HUES48 (cell line): ENCODE data around the gene RPL4.
"Not testable (repeated sequence)": the region's sequence is repeated elsewhere in the genome, so short reads cannot be mapped to it uniquely, and the experiment has no call there.

Source experiments
- H3K27ac ChIP-seq: one replicate; pipeline ENCODE4 v1.7.0; 2013; ENCODE audit warnings: low read depth, low read length, inconsistent platforms
- H3K27me3 ChIP-seq: 2 replicates; pipeline ENCODE4 v1.6.1; 2013; ENCODE audit warnings: mild to moderate bottlenecking, low read length; ENCODE audit not compliant: control insufficient read depth, insufficient read depth
- H3K36me3 ChIP-seq: 2 replicates; pipeline ENCODE4 v1.6.1; 2013; ENCODE audit warnings: low read length; ENCODE audit not compliant: control insufficient read depth, insufficient read depth
- H3K4me1 ChIP-seq: 2 replicates; pipeline ENCODE4 v1.6.1; 2013; ENCODE audit warnings: mild to moderate bottlenecking, low read length; ENCODE audit not compliant: control insufficient read depth, insufficient read depth
- H3K4me3 ChIP-seq: 2 replicates; pipeline ENCODE4 v1.5.1; 2013; ENCODE audit warnings: mild to moderate bottlenecking, low read depth, low read length
- H3K9ac ChIP-seq: 2 replicates; pipeline ENCODE4 v1.6.1; 2013; ENCODE audit warnings: mild to moderate bottlenecking, low read depth, low read length, moderate library complexity
- H3K9me3 ChIP-seq: 2 replicates; pipeline ENCODE4 v1.6.1; 2013; ENCODE audit warnings: low read length; ENCODE audit not compliant: control insufficient read depth, insufficient read depth

RPL4 gene

DNA sequence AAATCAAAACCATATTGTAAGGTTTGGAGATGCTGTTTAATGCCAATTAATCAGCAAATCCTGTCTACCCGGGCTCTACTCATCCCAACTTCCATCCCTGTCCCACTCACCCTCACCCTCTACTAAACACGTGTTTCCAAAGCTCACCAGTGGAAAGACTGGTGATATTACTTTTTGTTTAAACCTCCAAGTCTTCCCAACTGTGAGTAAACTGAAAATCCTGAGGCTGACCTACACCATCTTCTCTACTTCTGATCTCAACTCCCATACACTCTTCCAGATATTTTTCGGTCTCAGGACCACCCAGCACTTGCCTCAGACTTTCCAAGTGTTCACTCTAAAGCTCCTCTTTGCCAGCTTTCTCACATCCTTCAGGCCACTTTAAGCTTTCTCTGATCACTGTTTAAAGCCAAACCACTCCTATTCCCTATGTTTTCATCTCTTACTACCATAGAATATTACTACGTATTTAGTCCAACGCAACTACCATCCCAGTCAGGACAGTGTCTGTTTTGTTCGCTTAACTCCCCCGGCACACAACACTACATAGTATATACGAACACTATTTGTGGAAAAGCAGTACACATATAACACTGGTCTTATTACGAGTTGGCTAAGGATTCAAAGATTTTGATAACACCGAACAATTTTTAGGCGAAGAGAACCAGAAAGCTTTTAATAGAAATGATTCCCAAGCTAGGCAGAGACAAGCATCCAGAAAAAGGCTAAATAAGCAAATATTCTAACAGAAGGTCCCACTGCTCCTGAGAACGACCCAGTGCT is 684 bp downstream of the RPL4 start:
- Histone ChIP-seq H3K4me1 (peaks cover 12% of the 10 kb centered on the region; the same call in 1 of the 2 replicates), H3K9me3 (no peaks in the 10 kb centered on the region), H3K9ac (peak overlapping the region; percentile 99), H3K27ac (peak overlapping the region; percentile 92), H3K36me3 (peaks cover 55% of the 10 kb centered on the region), H3K4me3 (peak overlapping the region; percentile 98), H3K27me3 (no peaks in the 10 kb centered on the region)

DNA sequence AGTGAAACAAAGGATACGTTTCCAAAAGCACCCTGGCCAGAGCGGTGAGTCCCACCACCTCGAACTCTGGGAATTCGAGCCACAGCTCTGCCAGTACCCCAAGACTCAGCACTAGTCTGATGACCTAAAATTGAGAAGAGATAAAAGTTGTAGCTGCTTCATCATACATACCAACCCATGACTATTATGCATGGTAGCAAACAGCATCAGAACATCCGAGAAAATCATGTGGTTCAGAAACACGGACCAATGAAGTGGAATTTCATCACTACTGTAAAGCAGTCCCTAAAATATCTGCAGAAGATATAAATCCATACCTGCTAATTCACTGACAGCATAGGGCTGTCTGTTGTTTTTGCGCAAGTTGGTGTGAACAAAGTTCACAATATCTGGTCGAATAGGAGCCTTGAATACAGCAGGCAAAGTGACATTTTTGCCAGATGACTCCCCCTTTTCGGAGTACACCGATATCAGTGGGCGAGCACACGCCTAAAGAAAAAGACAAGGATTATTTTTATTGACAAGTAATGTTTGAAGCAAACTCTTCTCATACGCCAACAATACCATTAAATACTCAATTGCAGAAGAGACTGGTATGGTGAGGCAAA is 1.5 kb downstream of the RPL4 start:
- Histone ChIP-seq H3K4me1 (peaks cover 12% of the 10 kb centered on the region; the same call in 1 of the 2 replicates), H3K9ac (peak overlapping the region; percentile 99), H3K4me3 (peak overlapping the region; percentile 98), H3K36me3 (peaks cover 60% of the 10 kb centered on the region), H3K27ac (peak overlapping the region; percentile 92)
- not testable (repeated sequence) for H3K27me3 ChIP-seq, H3K9me3 ChIP-seq

DNA sequence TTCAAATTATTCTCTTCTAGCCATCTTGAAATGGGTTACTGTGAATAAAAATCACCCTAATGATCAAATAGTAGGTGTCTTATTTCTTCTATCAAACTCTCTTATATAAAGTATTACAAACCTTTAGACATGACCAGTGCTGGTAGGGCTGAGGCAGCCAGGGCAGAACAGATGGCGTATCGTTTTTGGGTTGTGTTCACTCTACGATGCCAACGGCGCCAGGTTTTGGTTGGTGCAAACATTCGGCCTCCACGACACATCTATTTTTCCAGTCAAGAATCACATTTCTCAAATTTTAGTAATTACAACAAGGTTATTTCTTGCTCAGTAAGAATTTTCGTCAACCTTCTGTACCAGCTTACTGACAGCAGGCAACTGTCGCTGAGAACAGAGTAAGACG is 2.2 kb downstream of the RPL4 start:
- no peaks in the 10 kb centered on the region for H3K9me3 ChIP-seq
- H3K27ac ChIP-seq, result peak overlapping the region; percentile 92
- H3K4me3 ChIP-seq, result peak overlapping the region; percentile 98
- peaks cover 12% of the 10 kb centered on the region; the same call in 1 of the 2 replicates for H3K4me1 ChIP-seq
- peaks cover 61% of the 10 kb centered on the region for H3K36me3 ChIP-seq
- H3K9ac ChIP-seq, result peak overlapping the region; percentile 99
- H3K27me3 ChIP-seq, result no peaks in the 10 kb centered on the region

DNA sequence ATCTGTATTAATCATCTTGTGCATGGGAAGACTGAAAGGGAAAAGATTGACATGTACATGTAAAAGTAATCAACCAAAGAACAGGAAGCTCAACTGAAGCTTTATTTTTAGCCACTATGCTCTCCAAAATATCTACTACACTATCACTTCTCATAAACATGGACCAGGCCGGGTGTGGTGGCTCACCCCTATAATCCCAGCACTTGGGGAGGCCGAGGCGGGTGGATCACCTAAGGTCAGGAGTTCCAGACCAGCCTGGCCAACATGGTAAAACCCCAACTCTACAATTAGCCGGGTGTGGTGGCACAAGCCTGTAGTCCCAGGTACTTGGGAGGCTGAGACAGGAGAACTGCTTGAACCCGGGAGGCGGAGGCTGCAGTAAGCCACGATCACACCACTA is 4.3 kb downstream of the RPL4 start:
- H3K27ac ChIP-seq, H3K9me3 ChIP-seq, H3K9ac ChIP-seq, H3K4me1 ChIP-seq, H3K4me3 ChIP-seq, H3K27me3 ChIP-seq: not testable (repeated sequence)
- H3K36me3 ChIP-seq, result peaks cover 66% of the 10 kb centered on the region

DNA sequence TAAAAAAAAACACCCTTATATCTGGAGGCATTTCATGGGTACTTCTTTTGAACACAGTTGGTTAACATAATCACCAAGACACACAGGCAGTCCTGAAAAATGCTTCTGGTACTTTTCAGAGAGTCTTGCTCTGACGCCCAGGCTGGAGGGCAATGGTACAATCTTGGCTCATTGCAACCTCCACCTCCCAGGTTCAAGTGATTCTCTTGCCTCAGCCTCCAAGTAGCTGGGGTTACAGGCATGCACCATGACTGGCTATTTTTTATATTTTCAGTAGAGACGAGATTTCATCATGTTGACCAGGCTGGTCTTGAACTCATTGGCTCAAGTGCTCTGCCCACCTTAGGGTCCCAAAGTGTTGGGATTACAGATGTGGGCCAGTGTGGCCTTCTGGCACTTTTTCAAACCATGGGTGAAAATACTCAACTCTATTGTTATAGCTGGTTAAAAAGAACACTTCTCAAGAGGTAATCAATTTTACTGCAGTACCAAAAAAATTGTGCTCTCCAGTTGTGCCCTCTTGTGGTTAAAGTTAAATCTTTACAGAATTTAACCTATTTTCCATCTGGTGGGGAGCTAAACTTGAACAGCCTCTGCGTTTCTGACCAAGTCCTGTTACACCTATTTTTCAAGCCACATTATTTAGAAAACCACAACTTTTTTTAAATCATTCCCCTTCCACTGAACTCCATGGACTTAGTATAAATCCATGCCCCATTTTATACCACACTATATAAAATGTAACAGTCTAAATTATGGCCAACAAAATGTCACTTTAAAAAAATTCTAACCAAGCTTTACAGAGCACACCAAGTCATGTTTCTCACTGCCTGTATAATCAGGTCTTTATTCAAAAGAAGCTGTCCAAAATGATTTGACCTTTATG is 5.9 kb downstream of the RPL4 start:
- Histone ChIP-seq H3K27ac (peak overlapping the region; percentile 96), H3K4me3 (no peak overlapping the region), H3K27me3 (no peaks in the 10 kb centered on the region), H3K4me1 (peaks cover 8% of the 10 kb centered on the region; the same call in 1 of the 2 replicates), H3K9ac (no peak overlapping the region), H3K9me3 (no peaks in the 10 kb centered on the region), H3K36me3 (peaks cover 78% of the 10 kb centered on the region)

DNA sequence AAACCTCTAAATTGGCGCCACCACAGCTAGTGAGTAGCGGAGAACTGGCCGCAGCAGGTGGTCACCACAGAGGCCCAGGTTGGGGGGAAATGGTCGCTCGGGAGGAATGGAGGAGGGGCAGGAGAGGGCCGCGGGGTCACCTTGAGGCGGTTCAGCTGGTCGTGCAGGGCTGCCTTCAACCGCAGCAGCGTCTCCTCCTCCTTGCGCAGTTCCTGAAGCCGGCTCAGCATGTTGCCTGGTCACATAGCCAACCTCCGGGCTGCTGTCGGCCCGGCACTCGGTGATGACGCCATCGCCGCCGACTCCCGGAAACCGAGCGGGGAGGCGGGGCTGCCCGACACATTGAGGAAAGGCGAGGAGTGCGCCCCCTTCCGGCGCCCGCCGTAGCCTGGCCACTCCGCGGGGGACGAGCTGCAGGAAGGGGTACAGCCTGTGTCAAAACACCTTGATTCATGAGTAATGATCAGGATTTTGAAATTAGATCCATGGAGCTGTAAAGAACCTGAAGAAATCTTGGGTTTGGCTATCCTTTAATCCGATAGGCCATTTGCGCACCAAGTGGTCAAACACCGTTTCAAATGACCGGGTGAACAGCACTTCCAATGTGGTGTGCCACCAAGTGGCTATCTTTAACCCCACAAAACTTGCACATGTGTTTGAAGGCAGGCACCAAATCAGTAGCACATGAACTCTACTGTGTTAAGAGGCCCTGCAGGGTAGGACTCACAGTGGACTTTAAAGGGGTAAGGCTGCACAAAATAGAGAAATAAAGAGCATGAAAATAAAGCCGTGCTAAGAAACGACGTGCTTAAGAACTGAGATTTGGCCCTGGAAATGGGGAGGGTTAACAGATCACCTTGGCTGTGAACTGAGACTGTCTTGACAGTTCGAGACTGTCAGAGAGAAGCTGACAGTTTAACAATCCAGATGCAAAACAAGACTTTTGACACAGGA is 6.9 kb downstream of the RPL4 start, which contains the start of gene SNAPC5:
Gene SNAPC5, minus strand, starts transcription at position 261 of the 954 bp plus-strand sequence. Its CDS starts 31 bp downstream, at position 230.
- H3K27me3 ChIP-seq, result no peaks in the 10 kb centered on the region
- peak within 1 kb of the TSS; percentile 73 for H3K4me3 ChIP-seq
- peaks cover 4% of the 10 kb centered on the region; the same call in 1 of the 2 replicates for H3K4me1 ChIP-seq
- H3K9me3 ChIP-seq, result no peaks in the 10 kb centered on the region
- peak within 1 kb of the TSS; percentile 96 for H3K27ac ChIP-seq
- peak within 1 kb of the TSS; percentile 91 for H3K9ac ChIP-seq
- peaks cover 78% of the 10 kb centered on the region for H3K36me3 ChIP-seq

DNA sequence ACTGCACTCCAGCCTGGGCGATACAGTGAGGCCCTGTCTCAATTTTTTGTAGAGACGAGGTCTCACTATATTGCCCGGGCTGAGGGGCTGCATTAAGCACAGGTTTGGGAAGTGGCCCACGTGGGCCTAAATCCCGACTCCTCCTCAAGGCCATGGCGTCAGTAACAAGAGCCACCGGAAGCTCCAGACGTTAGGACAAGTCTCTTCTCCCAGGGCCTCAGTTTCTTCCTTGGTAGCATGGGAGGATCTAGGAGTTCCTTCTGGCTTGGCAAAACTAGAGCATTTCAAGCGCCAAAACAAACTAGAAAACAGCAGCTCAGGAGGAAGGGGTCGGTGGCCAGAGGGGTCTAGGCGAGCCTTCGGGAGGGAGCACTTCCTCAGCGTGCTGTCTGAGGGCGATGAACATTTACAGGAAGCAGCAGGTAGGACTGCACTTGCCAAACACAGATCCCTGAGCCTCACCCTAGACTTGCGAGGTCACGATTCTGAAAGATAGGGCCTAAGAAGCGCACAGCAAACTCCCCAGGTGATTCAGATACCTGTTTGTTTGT is 7.6 kb downstream of the RPL4 start:
- Histone ChIP-seq H3K36me3 (peaks cover 77% of the 10 kb centered on the region), H3K27me3 (no peaks in the 10 kb centered on the region), H3K27ac (peak overlapping the region; percentile 96), H3K9me3 (no peaks in the 10 kb centered on the region), H3K4me3 (peak overlapping the region; percentile 73), H3K9ac (peak overlapping the region; percentile 91), H3K4me1 (no peaks in the 10 kb centered on the region)

DNA sequence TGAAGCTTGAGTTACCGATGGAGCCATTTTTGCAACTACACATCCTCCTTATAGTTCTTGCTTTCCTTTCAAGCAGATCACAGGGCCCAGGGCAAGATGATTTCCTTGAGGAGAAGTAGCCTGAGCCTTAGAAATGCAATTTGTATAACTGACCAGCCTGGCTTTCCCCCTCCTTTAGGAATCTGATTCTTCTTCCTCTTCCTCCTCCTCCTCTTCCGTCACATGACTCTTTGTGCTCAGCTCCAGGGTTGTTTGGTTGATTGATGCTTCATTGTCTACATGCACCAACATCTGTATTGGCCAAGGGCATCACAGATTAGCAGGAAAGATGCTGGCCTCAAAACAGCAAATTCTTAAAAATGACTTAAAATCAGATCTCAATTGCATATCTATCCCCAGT is 10.4 kb downstream of the RPL4 start:
- no peaks in the 10 kb centered on the region for H3K27me3 ChIP-seq
- peaks cover 77% of the 10 kb centered on the region for H3K36me3 ChIP-seq
- H3K4me3 ChIP-seq, result no peak overlapping the region
- H3K9ac ChIP-seq, result no peak overlapping the region
- H3K27ac ChIP-seq, result no peak overlapping the region
- no peaks in the 10 kb centered on the region for H3K4me1 ChIP-seq
- H3K9me3 ChIP-seq, result no peaks in the 10 kb centered on the region

DNA sequence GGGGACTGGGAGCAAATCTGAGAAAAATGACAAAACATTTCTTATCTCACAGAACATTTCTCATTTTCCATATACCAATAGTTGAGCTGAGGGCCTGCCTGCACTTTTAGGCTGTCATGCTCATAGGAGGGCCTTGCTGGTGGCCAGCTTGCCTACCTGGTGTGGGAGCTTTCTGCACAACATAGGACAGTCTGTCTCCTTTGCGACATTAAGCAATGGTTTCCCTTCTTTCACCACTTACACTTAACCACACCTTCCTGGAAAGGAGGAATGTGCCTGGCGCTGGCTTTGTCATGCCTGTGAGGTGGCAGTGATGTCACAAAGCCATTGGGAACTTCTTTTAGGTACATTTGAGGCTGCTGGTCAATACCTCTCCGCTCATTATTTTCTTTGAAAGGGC is 12.8 kb downstream of the RPL4 start:
- no peaks in the 10 kb centered on the region for H3K4me1 ChIP-seq
- peaks cover 87% of the 10 kb centered on the region for H3K36me3 ChIP-seq
- no peaks in the 10 kb centered on the region for H3K27me3 ChIP-seq
- H3K9me3 ChIP-seq, result no peaks in the 10 kb centered on the region
- no peak overlapping the region for H3K9ac ChIP-seq
- H3K27ac ChIP-seq, result no peak overlapping the region
- H3K4me3 ChIP-seq, result no peak overlapping the region
